HG02798 (cell line): ENCODE measurements around the gene EFNA5.
"Not testable (repeated sequence)": the region's sequence is repeated elsewhere in the genome, so short reads cannot be mapped to it uniquely, and the experiment has no call there.

Experiments
- ATAC-seq: cut with Tn5 transposase; IDR thresholded peaks from one replicate; pipeline ENCODE4 v1.9.1; 2021; ENCODE audit warnings: mild to moderate bottlenecking; ENCODE audit not compliant: unreplicated experiment, poor library complexity

The EFNA5 gene

DNA sequence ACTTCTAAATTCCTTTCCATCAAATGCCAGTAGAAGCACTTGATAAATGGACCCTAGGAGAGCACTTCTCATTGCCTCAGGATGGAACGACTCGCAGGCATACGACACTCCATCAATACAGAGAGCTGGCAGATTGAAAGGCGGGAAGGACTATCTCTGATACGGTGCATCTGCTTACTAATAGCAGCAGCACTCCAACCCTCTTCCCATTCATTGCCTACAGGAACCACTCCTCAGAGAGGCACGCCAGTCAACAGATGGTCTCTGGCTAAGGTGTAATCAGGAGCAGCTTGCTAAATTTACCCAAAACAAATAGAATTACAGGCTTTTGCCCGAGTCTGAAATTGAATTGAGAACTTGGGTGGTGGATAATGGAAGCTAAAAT is 168.1 kb downstream of the EFNA5 start:
- no peak for ATAC-seq

- ATAC-seq = no peak
Observed at GRCh38 chr5:107501965-107502675, 168.6 kb downstream of the EFNA5 start.

DNA sequence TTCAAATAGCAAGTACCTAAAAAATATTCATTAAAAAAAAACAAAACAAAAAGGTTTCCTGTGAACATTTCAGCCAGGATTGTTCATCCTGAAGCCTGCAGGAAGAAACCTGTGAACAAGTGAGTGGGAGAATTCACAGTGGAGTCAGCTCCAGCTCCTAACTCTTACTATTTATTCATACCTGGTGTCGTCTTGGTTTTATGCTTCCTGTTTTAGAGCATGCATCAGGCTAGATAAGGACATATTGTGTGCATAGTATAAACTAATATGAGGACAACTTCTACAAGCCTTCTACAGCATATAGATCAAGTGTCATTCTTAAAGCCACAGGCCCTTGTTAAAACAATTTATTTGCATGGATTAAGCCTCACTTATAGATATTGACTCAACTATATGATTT is 169.9 kb downstream of the EFNA5 start:
- no peak for ATAC-seq

GRCh38 chr5:107500347-107500746 is 170.4 kb downstream of the EFNA5 start:
- ATAC-seq = no peak

DNA sequence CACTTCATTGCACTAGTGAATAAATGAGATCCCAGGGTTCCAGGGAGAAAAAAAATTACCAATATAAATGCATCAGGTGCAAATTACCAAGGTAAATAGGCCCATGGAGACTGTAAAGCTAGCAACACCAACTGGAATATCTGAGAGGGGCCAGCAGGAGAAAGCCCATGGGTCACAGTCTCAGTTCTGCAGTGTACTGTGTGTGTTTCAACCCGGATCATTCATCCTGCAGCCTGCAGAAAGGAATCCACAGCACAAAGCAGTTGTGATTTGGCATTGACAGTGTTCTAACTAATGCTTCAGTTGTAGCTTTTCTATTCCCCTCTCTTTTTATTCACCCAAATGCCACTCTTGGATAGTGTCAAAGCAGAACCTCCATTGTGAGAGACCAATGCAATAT is 171.0 kb downstream of the EFNA5 start:
- no peak for ATAC-seq

GRCh38 chr5:107499237-107499636 is 171.5 kb downstream of the EFNA5 start:
- ATAC-seq = no peak

DNA sequence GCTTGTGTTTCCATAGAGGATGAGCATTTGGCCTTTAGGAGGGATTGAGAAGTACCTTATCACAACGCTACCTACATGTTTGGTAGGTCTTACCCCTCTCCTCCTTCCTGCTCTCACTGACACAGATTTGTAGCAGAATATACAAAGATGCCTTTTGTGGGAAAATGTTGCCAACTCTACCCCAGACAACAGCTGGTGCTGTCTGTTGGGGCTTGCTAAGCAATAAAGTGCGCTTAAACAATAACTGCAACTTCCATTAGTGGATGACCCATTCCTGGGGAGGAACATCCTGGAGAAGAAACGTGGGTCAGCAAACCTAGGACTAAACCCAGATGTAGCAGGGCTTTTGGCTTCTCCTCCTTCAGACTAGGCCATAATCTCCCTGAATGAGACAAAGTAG is 174.3 kb downstream of the EFNA5 start:
- no peak for ATAC-seq

GRCh38 chr5:107494129-107494528 is 176.6 kb downstream of the EFNA5 start:
- ATAC-seq = not testable (repeated sequence)

DNA sequence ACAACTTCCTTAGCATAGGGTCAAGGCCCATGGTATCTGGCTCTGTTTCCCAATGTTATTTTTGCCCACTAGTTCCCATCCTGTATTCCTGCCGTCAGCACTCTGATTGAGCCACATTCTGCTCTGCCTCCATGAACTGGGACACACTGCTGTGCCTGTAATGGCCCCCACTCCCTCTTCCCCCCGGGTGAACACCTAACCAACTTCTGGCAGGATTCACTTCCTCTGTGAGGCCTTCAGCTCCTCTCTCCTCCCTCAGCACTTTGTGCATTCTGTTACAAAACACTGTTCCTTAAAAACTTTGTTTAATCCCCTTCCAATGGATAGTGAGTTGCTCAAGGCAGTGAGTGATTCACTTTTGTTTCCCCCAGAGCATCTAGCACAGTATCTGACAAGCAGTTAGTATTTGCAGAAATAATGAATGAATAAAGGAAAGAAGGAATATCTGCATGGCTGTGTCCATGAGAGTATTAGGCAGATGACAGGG is 183.6 kb downstream of the EFNA5 start:
- ATAC-seq = no peak

DNA sequence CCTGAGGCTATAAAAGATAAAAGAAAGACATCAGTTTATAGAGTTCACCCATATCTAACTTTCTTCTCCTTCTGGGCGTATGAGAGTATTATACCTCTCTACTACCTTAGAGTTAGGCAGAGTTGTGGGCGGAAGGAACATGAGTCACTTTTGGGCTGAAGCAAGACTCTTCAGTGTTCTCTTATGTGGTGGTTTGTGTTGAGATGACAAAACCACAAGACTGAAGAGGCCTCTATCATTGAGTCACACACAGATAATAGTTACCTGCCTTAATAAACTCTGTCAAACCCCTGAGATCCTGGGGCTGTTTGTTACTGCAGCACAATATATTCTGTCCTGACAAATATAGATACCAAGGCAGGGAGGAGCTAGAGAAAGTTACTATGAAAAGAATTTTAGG is 184.2 kb downstream of the EFNA5 start:
- peak; percentile 80 for ATAC-seq

- peak; percentile 74 for ATAC-seq
Observed at GRCh38 chr5:107485184-107485583, 185.6 kb downstream of the EFNA5 start.

- no peak for ATAC-seq
Observed at GRCh38 chr5:107484281-107484680, 186.5 kb downstream of the EFNA5 start.

DNA sequence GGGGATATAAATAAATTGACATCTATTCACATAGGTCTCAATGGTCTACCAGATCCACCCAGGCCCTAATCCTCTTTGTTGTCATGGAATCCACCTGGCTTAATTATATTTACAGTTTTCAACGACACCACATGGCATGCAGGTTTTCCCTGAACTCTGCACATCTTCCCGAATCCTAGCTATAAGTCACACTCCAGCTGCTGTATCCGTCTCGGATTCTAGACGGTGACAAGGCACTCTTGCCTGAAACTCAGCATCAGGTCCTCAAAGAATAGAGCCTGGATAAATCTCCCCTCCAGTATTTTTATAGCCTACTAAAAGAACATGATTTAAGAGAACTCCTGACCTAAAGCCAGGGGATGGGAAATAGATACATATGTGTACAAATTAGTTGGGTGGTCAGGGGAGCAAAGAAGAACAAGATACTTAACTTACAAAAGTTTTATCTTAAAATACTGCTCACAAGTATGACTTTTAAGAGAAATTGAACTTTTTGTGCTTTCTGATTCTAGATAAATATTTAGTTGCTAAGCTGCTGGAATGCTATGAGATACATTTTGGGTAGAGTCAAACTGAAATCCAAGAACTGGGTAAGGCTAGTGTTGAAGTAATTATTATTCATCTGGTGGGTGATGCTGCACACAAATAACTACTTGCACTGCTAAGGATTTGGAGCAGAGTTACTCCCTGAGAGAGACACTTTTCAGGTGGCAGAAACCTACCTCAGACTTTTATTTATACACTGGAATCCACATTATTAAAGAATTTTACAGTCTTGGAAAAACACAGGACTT is 187.3 kb downstream of the EFNA5 start:
- peak; percentile 25 for ATAC-seq

DNA sequence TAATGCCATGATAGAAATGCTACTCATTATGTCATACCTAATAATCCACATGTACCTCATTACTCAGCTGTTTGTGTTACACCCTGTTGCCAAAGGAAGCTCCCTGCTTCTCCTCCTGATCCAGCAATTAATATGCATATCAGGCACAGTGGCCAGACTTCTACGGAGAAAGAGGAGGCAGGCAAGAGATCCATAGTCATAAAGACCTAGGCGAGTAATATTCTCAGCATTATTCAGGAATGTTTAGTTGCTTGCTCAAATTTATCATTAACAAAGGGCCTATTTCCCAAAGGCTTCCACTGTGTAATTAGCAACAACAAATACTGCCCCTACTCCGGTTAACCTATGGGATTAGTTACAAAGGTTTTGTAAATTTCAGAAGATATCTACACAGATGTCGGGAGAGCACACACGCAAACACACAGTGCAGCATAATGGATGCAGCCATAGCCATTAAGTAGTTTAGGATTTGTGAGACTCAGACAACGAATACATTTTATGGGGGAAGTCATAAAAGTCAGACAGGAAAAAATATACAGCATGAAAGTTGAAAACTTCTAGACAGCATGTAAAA is 192.6 kb downstream of the EFNA5 start:
- no peak for ATAC-seq

- ATAC-seq = no peak
Observed at GRCh38 chr5:107477492-107477891, 193.2 kb downstream of the EFNA5 start.

DNA sequence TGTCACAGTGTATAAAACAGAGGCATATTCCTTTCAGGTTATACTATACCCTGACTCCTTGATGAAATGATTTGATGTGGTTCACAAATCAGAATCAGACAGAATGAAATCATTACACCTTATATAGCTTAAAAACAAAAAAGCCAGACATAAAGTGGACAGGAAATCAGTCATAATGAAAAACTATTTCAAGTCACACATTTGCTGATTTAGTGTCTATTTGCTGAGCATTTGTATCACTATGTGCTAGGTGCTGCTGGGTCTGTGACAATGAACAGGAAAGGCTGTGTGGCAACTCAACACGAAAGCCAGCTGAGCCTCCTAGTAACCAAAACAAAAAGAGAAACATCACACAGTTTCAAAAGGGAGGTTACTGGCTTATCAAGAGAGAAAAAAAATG is 194.0 kb downstream of the EFNA5 start:
- ATAC-seq = peak; percentile 93

GRCh38 chr5:107474716-107475489 is 195.8 kb downstream of the EFNA5 start:
- peak; percentile 65 for ATAC-seq

DNA sequence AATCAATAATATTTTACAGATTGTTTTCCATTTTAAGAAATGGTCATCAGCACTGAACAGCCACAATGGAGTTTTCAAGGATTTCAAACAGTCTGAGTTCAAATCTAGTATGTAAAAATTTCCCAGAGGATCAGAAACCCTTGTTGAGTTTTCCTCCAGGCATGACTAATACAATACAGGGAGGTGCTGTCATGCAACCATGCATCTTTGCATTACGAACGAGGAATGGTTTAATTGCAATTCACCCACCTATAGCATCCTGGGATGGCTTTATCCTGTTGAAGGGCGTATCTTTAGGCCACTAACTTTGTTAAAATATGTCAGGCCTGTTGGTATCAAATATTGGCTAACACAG is 196.4 kb downstream of the EFNA5 start:
- ATAC-seq = no peak

GRCh38 chr5:107472620-107473064 is 198.1 kb downstream of the EFNA5 start:
- ATAC-seq = no peak

- no peak for ATAC-seq
Observed at GRCh38 chr5:107470295-107470582, 200.5 kb downstream of the EFNA5 start.
